ENCODE results near the gene MATR3. TPM values are rescaled to one million over a fixed set of nuclear protein-coding genes. Genes with fewer than 3 reads are reported as not detected.

MATR3 gene
- polyA plus RNA-seq, 1 donor from 2014 or later = 1,016 TPM

- Histone ChIP-seq H3K9me2 (ENCODE audit: insufficient read depth, low read length) (no peaks in the 10 kb centered on the region), H3F3A (ENCODE audit: insufficient read depth, low read length, poor library complexity, severe bottlenecking) (no peaks in the 10 kb centered on the region), H2AFZ (ENCODE audit: low read depth, low read length) (no peak overlapping the region), H3K9me3 (ENCODE audit: low read length) (no peaks in the 10 kb centered on the region), H3K79me2 (replicated peaks; ENCODE audit: insufficient read depth, low read length) (no peaks in the 10 kb centered on the region), H3K36me3 (ENCODE audit: insufficient read depth, low read length) (no peaks in the 10 kb centered on the region), H3K27ac (ENCODE audit: low read length) (no peak overlapping the region), H3K4me3 (ENCODE audit: low read length) (no peak overlapping the region), H4K20me1 (ENCODE audit: insufficient read depth) (no peaks in the 10 kb centered on the region), H3K4me2 (ENCODE audit: low read length) (no peak overlapping the region), H3K9ac (ENCODE audit: low read length) (no peak overlapping the region), H3K27me3 (ENCODE audit: insufficient read depth, low read depth, low read length) (no peaks in the 10 kb centered on the region)
- no peak for TF ChIP-seq MXI1 (conservative IDR thresholded peaks at IDR 0.05; ENCODE audit: poor library complexity, severe bottlenecking)
- TF ChIP-seq CTCF (IDR thresholded peaks at IDR 0.05; ENCODE audit: poor library complexity, severe bottlenecking) = no peak
- no peak for TF ChIP-seq POLR2AphosphoS5 (IDR thresholded peaks at IDR 0.05)
- TF ChIP-seq REST (IDR thresholded peaks at IDR 0.05; ENCODE audit: borderline replicate concordance) = no peak
- TF ChIP-seq TAF1 (IDR thresholded peaks at IDR 0.05; ENCODE audit: low read depth) = no peak
- TF ChIP-seq EZH2 (IDR thresholded peaks at IDR 0.05; ENCODE audit: borderline replicate concordance, insufficient read depth, low read length, poor library complexity, severe bottlenecking) = no peak
- TF ChIP-seq SMC3 (conservative IDR thresholded peaks at IDR 0.05; ENCODE audit: poor library complexity) = no peak
Measured at GRCh38 chr5:139253115-139253514, 40.4 kb upstream of the MATR3 start.

GRCh38 chr5:139256820-139257219 lies 36.7 kb upstream of the MATR3 start:
- Histone ChIP-seq H3K4me3 (ENCODE audit: low read length) (no peak overlapping the region), H3K9ac (ENCODE audit: low read length) (no peak overlapping the region), H3K36me3 (ENCODE audit: insufficient read depth, low read length) (no peaks in the 10 kb centered on the region), H3K4me2 (ENCODE audit: low read length) (no peak overlapping the region), H2AFZ (ENCODE audit: low read depth, low read length) (no peak overlapping the region), H3K27ac (ENCODE audit: low read length) (no peak overlapping the region), H3K27me3 (ENCODE audit: insufficient read depth, low read depth, low read length) (no peaks in the 10 kb centered on the region), H3K79me2 (replicated peaks; ENCODE audit: insufficient read depth, low read length) (no peaks in the 10 kb centered on the region), H3K9me2 (ENCODE audit: insufficient read depth, low read length) (no peaks in the 10 kb centered on the region), H3K9me3 (ENCODE audit: low read length) (no peaks in the 10 kb centered on the region), H4K20me1 (ENCODE audit: insufficient read depth) (no peaks in the 10 kb centered on the region), H3F3A (ENCODE audit: insufficient read depth, low read length, poor library complexity, severe bottlenecking) (no peaks in the 10 kb centered on the region)
- TF ChIP-seq REST (IDR thresholded peaks at IDR 0.05; ENCODE audit: borderline replicate concordance) (no peak), EP300 (conservative IDR thresholded peaks at IDR 0.05; ENCODE audit: poor library complexity, severe bottlenecking) (no peak), TAF1 (IDR thresholded peaks at IDR 0.05; ENCODE audit: low read depth) (no peak), RAD21 (conservative IDR thresholded peaks at IDR 0.05) (no peak), MXI1 (conservative IDR thresholded peaks at IDR 0.05; ENCODE audit: poor library complexity, severe bottlenecking) (no peak), CTCF (IDR thresholded peaks at IDR 0.05; ENCODE audit: poor library complexity, severe bottlenecking) (no peak), POLR2AphosphoS5 (IDR thresholded peaks at IDR 0.05) (no peak), EZH2 (IDR thresholded peaks at IDR 0.05; ENCODE audit: borderline replicate concordance, insufficient read depth, low read length, poor library complexity, severe bottlenecking) (no peak), SMC3 (conservative IDR thresholded peaks at IDR 0.05; ENCODE audit: poor library complexity) (no peak)
